Measurements from ENCODE around the gene ATP6V0C. TPM values are rescaled to one million over a fixed set of nuclear protein-coding genes. Genes with fewer than 3 reads are reported as not detected.

Gene ATP6V0C
- total and polyA plus RNA-seq, 2 of the 8 experiments (the other 6 are each of a cell fraction or from before 2014, with no cell fraction given): 125 to 176 TPM

DNA sequence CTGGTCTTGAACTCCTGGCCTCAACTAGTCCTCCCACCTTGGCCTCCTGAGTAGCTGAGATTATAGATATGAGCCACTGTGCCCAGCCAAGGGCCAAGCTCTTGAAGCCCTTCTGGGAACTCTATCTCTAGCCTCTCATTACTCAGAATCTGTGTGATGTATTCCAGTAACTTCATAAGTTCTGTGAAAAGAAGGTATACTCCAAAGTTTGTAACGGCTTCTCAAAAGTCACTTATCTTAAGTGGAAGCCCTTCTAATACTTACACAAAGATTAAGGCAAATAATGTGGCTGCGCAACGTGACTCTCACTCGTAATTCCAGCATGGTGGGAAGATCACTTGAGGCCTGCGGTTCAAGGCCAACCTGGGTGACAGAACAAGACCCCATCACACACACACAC is 19.1 kb upstream of the ATP6V0C start (continued):
- TF ChIP-seq RNF2 (IDR thresholded peaks at IDR 0.05; ENCODE audit: borderline replicate concordance, low read depth, low read length, missing control alignments, poor library complexity, severe bottlenecking) (no peak), BCL11A (IDR thresholded peaks at IDR 0.05; ENCODE audit: low read depth in 2 of 2, low read length in 2 of 2) (no peak), RFX5 (IDR thresholded peaks at IDR 0.05; ENCODE audit: borderline replicate concordance, low read depth, low read length) (no peak), CREB1 (IDR thresholded peaks at IDR 0.05) (no peak)
- TF ChIP-seq, protein P1, sequence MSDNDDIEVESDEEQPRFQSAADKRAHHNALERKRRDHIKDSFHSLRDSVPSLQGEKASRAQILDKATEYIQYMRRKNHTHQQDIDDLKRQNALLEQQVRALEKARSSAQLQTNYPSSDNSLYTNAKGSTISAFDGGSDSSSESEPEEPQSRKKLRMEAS (IDR thresholded peaks at IDR 0.05): no peak

Measured in H1 (cell line).